H1 (cell line): Measurements from ENCODE around the gene GAPDHS.

Source experiments
- RBBP5 ChIP-seq: IDR thresholded peaks from 2 replicates; pipeline ENCODE4 v1.7.1; 2012; ENCODE audit warnings: low read depth, mild to moderate bottlenecking, inconsistent platforms, low read length, moderate library complexity, borderline replicate concordance
- SP4 ChIP-seq: IDR thresholded peaks from 2 replicates; pipeline ENCODE4 v1.6.1; 2012; ENCODE audit warnings: low read length, inconsistent platforms

DNA sequence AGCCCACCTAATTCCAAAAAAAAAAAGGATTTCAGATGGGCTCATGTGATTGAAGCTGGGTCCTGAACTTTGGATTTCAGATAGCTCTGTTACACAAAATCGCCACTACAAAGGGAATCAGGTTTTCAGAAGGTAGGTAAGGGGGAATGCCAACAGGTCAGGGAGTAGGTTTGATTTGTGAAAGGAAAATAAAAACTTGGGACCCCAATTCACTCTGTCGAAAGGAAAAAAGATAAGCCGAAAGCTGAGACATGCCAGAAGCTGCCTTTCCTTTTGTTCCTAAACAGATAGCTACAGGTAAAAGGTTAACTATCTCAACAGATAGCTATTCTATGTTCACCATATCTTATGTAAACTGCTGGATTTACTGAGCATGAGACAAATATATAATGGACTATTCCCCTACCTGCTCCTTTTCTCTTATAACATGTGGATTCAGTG is 47.0 kb upstream of the GAPDHS start:
- TF ChIP-seq SP4 (no peak), RBBP5 (no peak)
